H54 (cell line): ENCODE data around the gene DEPDC1B.

Experiments
- DNase-seq: peaks from one replicate; pipeline ENCODE4 v3.0.0; 2011; ENCODE audit warnings: low spot score, mixed read lengths; ENCODE audit not compliant: insufficient read length
- FAIRE-seq: peaks from 3 replicates; lab custom pipeline; 2011; peaks lifted over from hg19 to GRCh38; lab: Jason Lieb, UNC
- POLR2A ChIP-seq: IDR thresholded peaks from 2 replicates; pipeline ENCODE4 v1.6.1; 2011; ENCODE audit warnings: low read depth, mild to moderate bottlenecking, low read length

DEPDC1B gene

DNA sequence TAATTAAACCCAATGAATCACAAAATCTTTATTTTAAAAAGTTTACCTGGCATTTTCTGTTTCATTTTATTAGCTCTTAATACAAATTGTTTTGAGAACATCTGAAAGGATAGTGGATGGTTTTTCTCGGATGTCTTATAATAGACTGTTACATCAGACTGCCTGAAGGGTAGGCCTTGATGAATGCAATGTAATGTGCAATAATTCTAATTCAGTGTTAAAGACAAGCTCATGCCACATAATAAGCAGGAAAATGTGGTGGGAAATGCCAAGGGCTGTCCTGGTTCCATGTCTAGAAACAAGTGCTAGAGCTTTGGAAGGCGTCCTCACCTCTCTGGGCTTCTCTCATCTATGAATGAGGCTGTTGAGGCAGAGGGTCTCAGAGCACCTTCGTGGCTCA, 148.1 kb downstream of the DEPDC1B start:
- no peak for TF ChIP-seq POLR2A
- DNase-seq (no peak), FAIRE-seq (no peak)

DNA sequence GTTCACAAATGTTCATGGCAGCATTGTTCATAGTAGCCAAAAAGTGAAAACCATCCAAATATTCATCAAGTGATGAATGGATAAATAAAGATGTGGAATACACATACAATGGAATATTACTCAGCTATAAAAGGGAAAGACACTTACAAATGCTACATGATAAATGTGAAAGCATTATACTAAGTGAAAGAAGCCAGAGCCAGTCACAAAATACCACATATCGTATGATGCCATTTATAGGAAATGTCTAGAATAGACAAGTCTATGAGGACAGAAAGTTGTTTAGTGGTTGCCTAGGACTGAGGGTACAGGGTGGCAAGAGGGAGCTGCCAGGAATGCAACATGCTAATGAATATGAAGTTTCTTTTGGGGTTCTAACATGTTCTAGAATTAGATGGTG, 148.7 kb downstream of the DEPDC1B start:
- FAIRE-seq = no peak

DNA sequence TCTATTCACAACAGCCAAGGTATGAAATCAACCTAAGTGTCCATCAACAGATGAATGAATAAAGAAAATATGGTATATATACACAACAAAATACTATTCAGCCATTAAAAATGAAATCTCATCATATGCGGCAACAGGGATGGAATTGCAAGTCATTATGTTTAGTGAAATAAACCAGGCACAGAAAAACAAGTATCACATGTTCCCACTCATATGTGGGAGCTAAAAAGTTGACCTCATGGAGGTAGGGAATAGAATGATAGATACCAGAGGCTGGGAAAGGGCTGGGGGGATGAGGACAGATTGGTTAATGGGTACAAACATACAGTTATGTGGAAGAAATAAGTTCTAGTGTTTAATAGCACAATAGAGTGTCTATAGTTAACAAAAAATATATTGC, 149.7 kb downstream of the DEPDC1B start:
- TF ChIP-seq POLR2A = no peak
- no peak for FAIRE-seq
- no peak for DNase-seq

More for the DNA sequence above, 148.7 kb downstream of the DEPDC1B start:
- no peak for TF ChIP-seq POLR2A
- DNase-seq = no peak

DNA sequence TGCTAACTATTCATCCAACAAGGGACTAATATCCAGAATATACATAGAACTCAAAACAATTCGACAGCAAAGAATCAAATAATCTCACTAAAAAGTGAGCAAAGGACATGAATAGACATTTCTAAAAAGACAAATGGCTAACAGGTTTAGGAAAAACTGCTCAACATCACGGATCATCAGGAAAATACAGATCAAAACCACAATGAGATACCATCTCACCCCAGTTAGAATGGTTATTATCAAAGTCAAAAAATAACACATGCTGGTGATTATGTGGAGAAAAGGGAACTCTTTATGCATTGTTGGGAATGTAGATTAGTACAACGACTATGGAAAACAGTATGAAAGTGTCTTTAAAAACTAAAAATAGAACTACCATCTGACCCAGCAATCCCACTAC, 150.1 kb downstream of the DEPDC1B start:
- FAIRE-seq (no peak), DNase-seq (no peak)
- TF ChIP-seq POLR2A = no peak
